ENCODE data around the gene RNF141. TPM values are rescaled to one million over a fixed set of nuclear protein-coding genes. Genes with fewer than 3 reads are reported as not detected.

Gene RNF141
- polyA plus RNA-seq, 2 donors, result 19.6 to 32.6 TPM

DNA sequence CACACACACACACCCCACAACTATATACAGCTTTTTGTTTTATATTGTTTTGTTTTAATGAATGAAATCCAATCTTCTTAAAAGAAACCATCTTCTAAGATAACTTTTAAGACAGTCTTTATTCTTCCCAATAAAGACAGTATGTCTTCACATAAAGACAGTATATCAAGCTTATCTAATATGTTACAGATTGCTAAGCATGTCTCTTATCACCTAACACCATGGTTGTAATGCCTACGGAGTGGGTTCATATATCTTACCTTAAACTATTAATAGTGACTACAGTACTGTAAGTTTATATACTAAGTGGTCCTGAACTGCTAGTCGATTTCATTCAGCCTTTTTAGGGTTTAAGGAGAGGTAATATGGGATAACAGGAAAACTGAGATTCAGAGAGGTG lies 8.5 kb downstream of the RNF141 start:
- Histone ChIP-seq H3K36me3 (ENCODE audit: control insufficient read depth in 2 of 2, insufficient read depth in 2 of 2, low read length in 1 of 2) (no peaks in the 10 kb centered on the region), H3K9me3 (ENCODE audit: control insufficient read depth in 2 of 2, insufficient read depth in 1 of 2, low read depth in 1 of 2, low read length in 1 of 2) (no peaks in the 10 kb centered on the region), H3K27ac (ENCODE audit: low read depth in 2 of 2, low read length in 1 of 2) (no peak overlapping the region), H3K4me3 (ENCODE audit: low read depth in 1 of 2, low read length in 2 of 2) (no peak overlapping the region), H3K4me1 (ENCODE audit: control insufficient read depth in 2 of 2, insufficient read depth in 2 of 2, low read length in 1 of 2) (no peaks in the 10 kb centered on the region), H3K27me3 (ENCODE audit: control insufficient read depth in 1 of 2, insufficient read depth in 2 of 2, low read length in 2 of 2) (no peaks in the 10 kb centered on the region)
- 84 to 89% methylated on average over 2 of the region's 2 CpGs for WGBS, 2 donors

DNA sequence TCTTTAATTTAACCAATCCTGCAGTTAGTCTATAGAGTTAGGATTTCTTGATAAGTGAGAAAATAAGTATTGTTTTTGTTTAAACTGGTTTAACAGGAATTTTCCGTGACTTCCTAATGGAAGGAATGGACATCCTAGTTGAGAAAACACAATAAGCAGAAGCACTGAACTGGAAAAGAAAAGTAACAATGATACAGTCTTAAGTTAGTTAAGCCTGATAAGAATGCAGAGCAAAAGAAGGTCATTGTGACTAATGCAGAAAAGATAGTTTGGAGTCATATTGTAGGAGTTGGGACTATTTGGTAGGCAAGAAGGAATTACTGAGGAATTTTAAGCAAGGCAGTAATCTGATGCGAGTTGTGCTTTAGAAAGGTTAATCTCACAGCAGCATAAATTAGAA lies 11.7 kb downstream of the RNF141 start:
- 64 to 73% methylated on average over 2 of the region's 2 CpGs for WGBS, 2 donors
- Histone ChIP-seq H3K27ac (ENCODE audit: low read depth in 2 of 2, low read length in 1 of 2) (peak overlapping the region in 1 of 2 donors; percentile 39), H3K9me3 (ENCODE audit: control insufficient read depth in 2 of 2, insufficient read depth in 1 of 2, low read depth in 1 of 2, low read length in 1 of 2) (no peaks in the 10 kb centered on the region), H3K27me3 (ENCODE audit: control insufficient read depth in 1 of 2, insufficient read depth in 2 of 2, low read length in 2 of 2) (no peaks in the 10 kb centered on the region), H3K4me3 (ENCODE audit: low read depth in 1 of 2, low read length in 2 of 2) (no peak overlapping the region), H3K36me3 (ENCODE audit: control insufficient read depth in 2 of 2, insufficient read depth in 2 of 2, low read length in 1 of 2) (no peaks in the 10 kb centered on the region), H3K4me1 (ENCODE audit: control insufficient read depth in 2 of 2, insufficient read depth in 2 of 2, low read length in 1 of 2) (no peaks in the 10 kb centered on the region)

DNA sequence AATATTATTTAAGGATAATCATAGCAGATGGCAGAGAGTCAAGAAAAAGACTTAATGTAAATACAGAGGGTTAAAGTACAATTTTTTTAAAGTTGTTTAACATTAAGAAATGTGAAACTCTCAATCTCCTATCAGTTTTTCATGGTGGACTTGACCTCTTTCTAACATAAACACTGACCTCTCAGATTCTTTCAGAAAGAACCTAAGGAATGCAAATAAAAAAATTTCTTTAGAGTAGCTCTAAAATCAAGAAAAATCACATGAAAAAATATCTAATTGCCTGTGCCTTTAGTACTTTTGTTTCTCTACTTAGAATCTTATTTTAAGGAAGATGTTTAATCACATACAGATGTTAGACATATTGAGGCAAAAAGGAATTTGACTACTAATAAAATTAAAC lies 12.9 kb downstream of the RNF141 start:
- Histone ChIP-seq H3K27ac (ENCODE audit: low read depth in 2 of 2, low read length in 1 of 2) (no peak overlapping the region), H3K27me3 (ENCODE audit: control insufficient read depth in 1 of 2, insufficient read depth in 2 of 2, low read length in 2 of 2) (no peaks in the 10 kb centered on the region), H3K36me3 (ENCODE audit: control insufficient read depth in 2 of 2, insufficient read depth in 2 of 2, low read length in 1 of 2) (no peaks in the 10 kb centered on the region), H3K4me1 (ENCODE audit: control insufficient read depth in 2 of 2, insufficient read depth in 2 of 2, low read length in 1 of 2) (no peaks in the 10 kb centered on the region), H3K4me3 (ENCODE audit: low read depth in 1 of 2, low read length in 2 of 2) (no peak overlapping the region), H3K9me3 (ENCODE audit: control insufficient read depth in 2 of 2, insufficient read depth in 1 of 2, low read depth in 1 of 2, low read length in 1 of 2) (no peaks in the 10 kb centered on the region)

DNA sequence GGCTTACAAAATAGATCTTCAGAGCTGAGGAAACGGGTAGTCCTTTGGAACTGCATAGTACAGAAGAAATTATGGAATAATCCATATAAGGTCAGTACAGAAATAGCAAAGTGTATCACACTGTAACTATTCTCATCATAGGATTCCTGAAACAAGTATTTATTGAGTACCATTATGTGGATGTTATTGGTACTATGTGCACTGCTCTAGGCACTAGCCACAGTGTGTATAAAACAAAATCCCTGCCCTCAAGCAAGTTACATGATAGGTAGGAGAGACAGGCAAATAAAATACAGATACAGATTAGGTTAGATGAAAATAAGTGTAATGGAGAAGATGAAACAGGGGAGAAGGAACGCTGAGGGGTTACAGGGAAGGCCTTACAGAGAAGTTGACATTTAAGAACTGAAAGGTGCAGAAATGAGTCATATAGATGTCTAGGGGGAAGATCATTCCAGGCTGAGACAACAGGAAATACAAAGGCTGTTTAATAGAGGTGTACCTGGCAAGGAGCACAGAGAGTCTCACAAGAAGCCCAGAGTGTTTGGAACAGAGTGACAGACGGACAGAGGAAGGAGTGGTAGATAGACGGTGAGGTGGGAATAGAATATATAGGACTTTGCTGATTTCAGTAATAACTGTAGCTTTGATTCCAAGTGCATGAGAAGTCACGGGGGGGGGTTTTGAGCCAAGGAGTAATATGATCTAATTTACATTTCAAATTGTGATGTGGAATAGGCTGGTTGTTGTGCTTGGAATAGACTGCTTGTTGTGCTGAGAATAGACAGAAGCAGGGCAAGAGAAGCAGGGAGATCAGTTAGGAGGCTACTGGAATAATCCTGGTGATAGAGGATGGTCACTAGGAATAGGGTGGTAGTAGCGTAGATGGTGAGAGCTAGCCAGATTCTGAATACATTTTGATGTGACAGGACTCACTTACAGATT lies 13.7 kb downstream of the RNF141 start:
- Histone ChIP-seq H3K36me3 (ENCODE audit: control insufficient read depth in 2 of 2, insufficient read depth in 2 of 2, low read length in 1 of 2) (no peaks in the 10 kb centered on the region), H3K27ac (ENCODE audit: low read depth in 2 of 2, low read length in 1 of 2) (peak overlapping the region; percentile 51 to 84), H3K4me3 (ENCODE audit: low read depth in 1 of 2, low read length in 2 of 2) (peak overlapping the region in 1 of 2 donors; percentile 9), H3K4me1 (ENCODE audit: control insufficient read depth in 2 of 2, insufficient read depth in 2 of 2, low read length in 1 of 2) (no peaks in the 10 kb centered on the region), H3K9me3 (ENCODE audit: control insufficient read depth in 2 of 2, insufficient read depth in 1 of 2, low read depth in 1 of 2, low read length in 1 of 2) (no peaks in the 10 kb centered on the region), H3K27me3 (ENCODE audit: control insufficient read depth in 1 of 2, insufficient read depth in 2 of 2, low read length in 2 of 2) (no peaks in the 10 kb centered on the region)
- 57 to 69% methylated on average over 6 of the region's 6 CpGs for WGBS, 2 donors

DNA sequence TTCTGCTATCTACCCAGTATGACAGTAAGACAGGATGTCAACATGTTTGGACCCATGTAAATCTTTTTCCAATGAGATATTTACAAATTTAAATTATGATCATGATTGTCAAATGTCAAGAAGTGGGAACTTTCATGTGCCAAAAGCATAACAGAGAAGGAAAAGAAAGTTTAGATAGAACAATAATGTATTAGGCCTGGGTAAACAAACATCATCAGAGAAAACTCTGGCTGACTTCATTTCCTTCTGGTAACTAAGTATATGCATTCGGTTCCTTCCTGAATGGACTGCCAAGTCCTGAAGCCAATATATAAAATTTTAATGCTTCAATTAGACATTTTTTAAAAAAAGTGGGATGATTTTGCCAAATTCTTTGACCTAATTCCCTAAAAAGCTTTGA lies 16.5 kb downstream of the RNF141 start:
- no peaks in the 10 kb centered on the region for H3K9me3 ChIP-seq (ENCODE audit: control insufficient read depth in 2 of 2, insufficient read depth in 1 of 2, low read depth in 1 of 2, low read length in 1 of 2)
- H3K4me1 ChIP-seq (ENCODE audit: control insufficient read depth in 2 of 2, insufficient read depth in 2 of 2, low read length in 1 of 2), result no peaks in the 10 kb centered on the region
- WGBS, 2 donors, result 46 to 50% methylated on average over 1 of the region's 1 CpG
- no peak overlapping the region for H3K27ac ChIP-seq (ENCODE audit: low read depth in 2 of 2, low read length in 1 of 2)
- H3K36me3 ChIP-seq (ENCODE audit: control insufficient read depth in 2 of 2, insufficient read depth in 2 of 2, low read length in 1 of 2), result no peaks in the 10 kb centered on the region
- H3K27me3 ChIP-seq (ENCODE audit: control insufficient read depth in 1 of 2, insufficient read depth in 2 of 2, low read length in 2 of 2), result no peaks in the 10 kb centered on the region
- no peak overlapping the region for H3K4me3 ChIP-seq (ENCODE audit: low read depth in 1 of 2, low read length in 2 of 2)

DNA sequence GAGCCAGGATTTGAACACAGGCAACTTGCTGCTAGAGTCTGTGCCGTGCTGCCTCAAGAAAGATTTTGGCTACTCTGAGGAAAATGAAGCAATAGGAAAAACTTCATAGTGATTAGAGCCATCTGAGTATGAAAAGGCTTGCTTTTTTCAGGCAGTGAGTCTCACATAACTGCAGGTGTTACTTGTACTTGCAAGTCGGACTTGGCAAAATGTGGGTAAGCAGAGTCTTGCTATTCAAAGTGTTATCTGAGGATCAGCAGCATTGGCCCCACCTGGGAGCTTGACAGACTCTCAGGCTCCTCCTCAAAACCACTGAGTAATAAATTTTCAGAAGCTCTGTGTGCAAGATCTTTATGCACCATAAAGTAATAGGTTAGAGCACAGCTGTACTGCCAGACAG lies 18.1 kb downstream of the RNF141 start:
- Histone ChIP-seq H3K9me3 (ENCODE audit: control insufficient read depth in 2 of 2, insufficient read depth in 1 of 2, low read depth in 1 of 2, low read length in 1 of 2) (no peaks in the 10 kb centered on the region), H3K4me3 (ENCODE audit: low read depth in 1 of 2, low read length in 2 of 2) (no peak overlapping the region), H3K36me3 (ENCODE audit: control insufficient read depth in 2 of 2, insufficient read depth in 2 of 2, low read length in 1 of 2) (no peaks in the 10 kb centered on the region), H3K27me3 (ENCODE audit: control insufficient read depth in 1 of 2, insufficient read depth in 2 of 2, low read length in 2 of 2) (no peaks in the 10 kb centered on the region), H3K27ac (ENCODE audit: low read depth in 2 of 2, low read length in 1 of 2) (peak overlapping the region; percentile 57 to 59), H3K4me1 (ENCODE audit: control insufficient read depth in 2 of 2, insufficient read depth in 2 of 2, low read length in 1 of 2) (peaks cover 0 to 2% of the 10 kb centered on the region in 2 donors)
- WGBS, 2 donors, result 39 to 55% methylated on average over 2 of the region's 2 CpGs

DNA sequence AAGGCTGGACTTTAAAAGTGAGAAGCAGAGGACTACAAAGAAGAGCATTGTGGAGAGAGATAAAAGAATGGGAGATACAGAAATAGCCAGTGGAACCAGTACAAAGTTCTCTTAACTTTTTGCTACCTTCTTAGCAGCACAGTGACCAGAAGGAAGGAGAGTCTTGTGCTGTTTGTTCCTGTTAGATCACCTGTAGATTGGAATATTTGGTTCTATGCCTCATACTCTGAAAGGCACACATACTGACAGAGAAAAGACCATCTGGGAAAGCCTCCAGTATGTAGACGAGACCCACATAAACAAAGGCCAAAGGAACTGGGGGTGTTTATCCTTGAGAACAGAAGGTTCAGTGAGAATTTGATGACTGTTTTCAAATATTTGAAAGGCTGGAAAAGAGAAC lies 18.7 kb downstream of the RNF141 start:
- H3K27me3 ChIP-seq (ENCODE audit: control insufficient read depth in 1 of 2, insufficient read depth in 2 of 2, low read length in 2 of 2), result no peaks in the 10 kb centered on the region
- H3K4me3 ChIP-seq (ENCODE audit: low read depth in 1 of 2, low read length in 2 of 2), result no peak overlapping the region
- WGBS, 2 donors, result 40 to 47% methylated on average over 1 of the region's 1 CpG
- H3K36me3 ChIP-seq (ENCODE audit: control insufficient read depth in 2 of 2, insufficient read depth in 2 of 2, low read length in 1 of 2), result no peaks in the 10 kb centered on the region
- peak overlapping the region in 1 of 2 donors; percentile 31 for H3K27ac ChIP-seq (ENCODE audit: low read depth in 2 of 2, low read length in 1 of 2)
- H3K4me1 ChIP-seq (ENCODE audit: control insufficient read depth in 2 of 2, insufficient read depth in 2 of 2, low read length in 1 of 2), result peaks cover 0 to 2% of the 10 kb centered on the region in 2 donors
- H3K9me3 ChIP-seq (ENCODE audit: control insufficient read depth in 2 of 2, insufficient read depth in 1 of 2, low read depth in 1 of 2, low read length in 1 of 2), result no peaks in the 10 kb centered on the region

DNA sequence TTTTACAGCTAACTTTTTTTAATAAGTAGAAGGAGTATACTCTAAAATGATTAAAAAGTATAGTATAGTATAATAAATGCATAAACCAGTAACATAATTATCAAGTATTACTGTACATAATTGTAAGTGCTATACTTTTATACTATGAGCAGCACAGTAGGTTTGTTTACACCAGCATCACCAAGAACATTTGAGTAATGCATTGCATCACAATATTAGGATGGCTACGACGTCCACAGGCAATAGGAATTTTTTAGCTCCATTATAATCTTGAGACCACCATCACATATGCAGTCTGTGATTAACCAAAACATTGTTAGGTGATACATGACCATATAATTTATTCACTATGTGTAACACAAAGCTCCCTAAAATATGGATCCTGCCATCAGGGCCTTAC lies 20.4 kb downstream of the RNF141 start:
- H3K4me1 ChIP-seq (ENCODE audit: control insufficient read depth in 2 of 2, insufficient read depth in 2 of 2, low read length in 1 of 2), result peaks cover 0 to 2% of the 10 kb centered on the region in 2 donors
- no peaks in the 10 kb centered on the region for H3K27me3 ChIP-seq (ENCODE audit: control insufficient read depth in 1 of 2, insufficient read depth in 2 of 2, low read length in 2 of 2)
- H3K27ac ChIP-seq (ENCODE audit: low read depth in 2 of 2, low read length in 1 of 2), result no peak overlapping the region
- H3K9me3 ChIP-seq (ENCODE audit: control insufficient read depth in 2 of 2, insufficient read depth in 1 of 2, low read depth in 1 of 2, low read length in 1 of 2), result no peaks in the 10 kb centered on the region
- peaks cover 0 to 4% of the 10 kb centered on the region in 2 donors for H3K36me3 ChIP-seq (ENCODE audit: control insufficient read depth in 2 of 2, insufficient read depth in 2 of 2, low read length in 1 of 2)
- WGBS, 2 donors, result 87 to 96% methylated on average over 2 of the region's 2 CpGs
- H3K4me3 ChIP-seq (ENCODE audit: low read depth in 1 of 2, low read length in 2 of 2), result no peak overlapping the region

DNA sequence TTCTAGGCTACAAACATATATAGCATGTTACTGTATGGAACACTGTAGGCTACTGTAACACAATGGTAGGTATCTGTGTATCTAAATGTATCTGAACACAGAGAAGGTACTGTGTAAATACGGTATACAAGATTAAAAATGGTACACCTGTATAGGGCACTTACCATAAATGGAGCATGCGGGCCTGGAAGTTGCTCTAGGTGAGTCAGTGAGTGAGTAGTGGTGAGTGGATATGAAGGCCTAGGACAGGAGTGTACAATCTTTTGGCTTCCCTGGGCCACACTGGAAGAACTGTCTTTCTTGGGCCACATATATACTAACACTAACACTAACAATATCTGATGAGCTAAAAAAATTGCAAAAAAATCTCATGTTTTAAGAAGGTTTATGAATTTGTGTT lies 21.4 kb downstream of the RNF141 start:
- no peak overlapping the region for H3K27ac ChIP-seq (ENCODE audit: low read depth in 2 of 2, low read length in 1 of 2)
- no peaks in the 10 kb centered on the region for H3K27me3 ChIP-seq (ENCODE audit: control insufficient read depth in 1 of 2, insufficient read depth in 2 of 2, low read length in 2 of 2)
- H3K4me3 ChIP-seq (ENCODE audit: low read depth in 1 of 2, low read length in 2 of 2), result no peak overlapping the region
- no peaks in the 10 kb centered on the region for H3K9me3 ChIP-seq (ENCODE audit: control insufficient read depth in 2 of 2, insufficient read depth in 1 of 2, low read depth in 1 of 2, low read length in 1 of 2)
- peaks cover 0 to 2% of the 10 kb centered on the region in 2 donors for H3K4me1 ChIP-seq (ENCODE audit: control insufficient read depth in 2 of 2, insufficient read depth in 2 of 2, low read length in 1 of 2)
- WGBS, 2 donors, result 93 to 95% methylated on average over 2 of the region's 2 CpGs
- peaks cover 0 to 4% of the 10 kb centered on the region in 2 donors for H3K36me3 ChIP-seq (ENCODE audit: control insufficient read depth in 2 of 2, insufficient read depth in 2 of 2, low read length in 1 of 2)

DNA sequence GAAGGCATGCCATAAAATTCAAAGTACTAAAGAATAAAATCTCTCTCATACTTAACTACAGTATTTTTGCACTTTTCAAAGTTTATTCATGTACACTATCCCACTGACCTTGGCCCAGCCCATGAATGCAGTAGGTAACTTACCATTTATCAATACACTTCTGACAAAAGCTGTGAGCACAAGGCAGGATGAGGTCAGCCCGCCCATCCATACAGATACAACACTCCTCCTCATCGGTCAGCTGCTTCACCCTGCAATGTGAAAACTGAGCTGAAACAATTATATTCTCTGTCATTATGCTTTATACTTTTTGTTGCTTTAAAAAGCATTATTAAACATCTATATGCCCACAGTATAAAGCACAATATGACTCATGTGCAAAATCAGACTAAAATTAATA lies 22.1 kb downstream of the RNF141 start:
- H3K27me3 ChIP-seq (ENCODE audit: control insufficient read depth in 1 of 2, insufficient read depth in 2 of 2, low read length in 2 of 2), result no peaks in the 10 kb centered on the region
- H3K4me3 ChIP-seq (ENCODE audit: low read depth in 1 of 2, low read length in 2 of 2), result no peak overlapping the region
- no peaks in the 10 kb centered on the region for H3K9me3 ChIP-seq (ENCODE audit: control insufficient read depth in 2 of 2, insufficient read depth in 1 of 2, low read depth in 1 of 2, low read length in 1 of 2)
- whole genome bisulfite sequencing, 2 donors, result 86 to 90% methylated on average over 2 of the region's 2 CpGs
- H3K4me1 ChIP-seq (ENCODE audit: control insufficient read depth in 2 of 2, insufficient read depth in 2 of 2, low read length in 1 of 2), result peaks cover 0 to 2% of the 10 kb centered on the region in 2 donors
- H3K36me3 ChIP-seq (ENCODE audit: control insufficient read depth in 2 of 2, insufficient read depth in 2 of 2, low read length in 1 of 2), result peaks cover 0 to 4% of the 10 kb centered on the region in 2 donors
- no peak overlapping the region for H3K27ac ChIP-seq (ENCODE audit: low read depth in 2 of 2, low read length in 1 of 2)

Measured in esophagus (tissue), 2 donors.